Inflammatory macrophage treated with lipopolysaccharide for 4 hours (primary cell): Measurements from ENCODE around the gene PI4KA.

Experiments
- DNase-seq: peaks from one replicate; pipeline ENCODE4 v3.0.0-alpha.2; 2020

The PI4KA gene

GRCh38 chr22:20792221-20792965 is 66.2 kb downstream of the PI4KA start:
- DNase-seq, result no peak

- DNase-seq, result no peak
Observed at GRCh38 chr22:20788627-20789344, 69.8 kb downstream of the PI4KA start.

- DNase-seq, result no peak
Observed at GRCh38 chr22:20787746-20788626, 70.6 kb downstream of the PI4KA start.

GRCh38 chr22:20787223-20787622 is 71.4 kb downstream of the PI4KA start:
- DNase-seq, result no peak

- DNase-seq, result no peak
Observed at GRCh38 chr22:20786536-20786979, 72.1 kb downstream of the PI4KA start.

- no peak for DNase-seq
Observed at GRCh38 chr22:20786048-20786447, 72.6 kb downstream of the PI4KA start.

GRCh38 chr22:20785415-20785814 is 73.2 kb downstream of the PI4KA start:
- DNase-seq, result no peak

- DNase-seq, result peak; percentile 65
Observed at GRCh38 chr22:20783844-20784723, 74.5 kb downstream of the PI4KA start.

GRCh38 chr22:20783300-20783673 is 75.3 kb downstream of the PI4KA start:
- DNase-seq, result no peak

GRCh38 chr22:20782596-20783299 is 75.9 kb downstream of the PI4KA start:
- no peak for DNase-seq

GRCh38 chr22:20782083-20782482 is 76.5 kb downstream of the PI4KA start:
- DNase-seq, result no peak

- DNase-seq, result peak; percentile 92
Observed at GRCh38 chr22:20781272-20781990, 77.2 kb downstream of the PI4KA start.

GRCh38 chr22:20779818-20780158 is 78.8 kb downstream of the PI4KA start:
- DNase-seq, result no peak

- no peak for DNase-seq
Observed at GRCh38 chr22:20779014-20779817, 79.4 kb downstream of the PI4KA start.

- peak; percentile 84 for DNase-seq
Observed at GRCh38 chr22:20777420-20778177, 81.0 kb downstream of the PI4KA start.

- no peak for DNase-seq
Observed at GRCh38 chr22:20776624-20777405, 81.8 kb downstream of the PI4KA start.

- DNase-seq, result no peak
Observed at GRCh38 chr22:20775342-20775895, 83.2 kb downstream of the PI4KA start.

- DNase-seq, result no peak
Observed at GRCh38 chr22:20774882-20775281, 83.7 kb downstream of the PI4KA start.
